Measurements from ENCODE around the gene SLC23A1.

DNA sequence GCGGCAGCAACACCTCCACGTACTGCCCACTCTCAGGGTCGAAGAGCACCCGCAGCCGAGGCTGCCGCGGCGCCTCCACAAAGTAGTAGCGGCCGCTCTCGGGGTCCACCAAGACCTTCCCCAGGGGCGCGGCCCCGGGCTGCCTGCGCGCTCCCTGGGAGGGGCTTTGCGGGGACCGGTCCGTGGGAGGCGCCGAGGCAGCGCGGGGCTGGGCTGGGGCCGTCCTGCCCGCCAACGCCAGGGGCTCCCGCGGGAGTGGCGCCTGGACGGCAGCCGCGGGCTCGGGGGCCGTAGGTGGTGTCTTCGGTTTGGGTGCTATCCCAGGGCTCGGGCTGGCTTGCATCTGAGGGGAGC, 9.2 kb upstream of the SLC23A1 start:
- TF ChIP-seq, protein P1, sequence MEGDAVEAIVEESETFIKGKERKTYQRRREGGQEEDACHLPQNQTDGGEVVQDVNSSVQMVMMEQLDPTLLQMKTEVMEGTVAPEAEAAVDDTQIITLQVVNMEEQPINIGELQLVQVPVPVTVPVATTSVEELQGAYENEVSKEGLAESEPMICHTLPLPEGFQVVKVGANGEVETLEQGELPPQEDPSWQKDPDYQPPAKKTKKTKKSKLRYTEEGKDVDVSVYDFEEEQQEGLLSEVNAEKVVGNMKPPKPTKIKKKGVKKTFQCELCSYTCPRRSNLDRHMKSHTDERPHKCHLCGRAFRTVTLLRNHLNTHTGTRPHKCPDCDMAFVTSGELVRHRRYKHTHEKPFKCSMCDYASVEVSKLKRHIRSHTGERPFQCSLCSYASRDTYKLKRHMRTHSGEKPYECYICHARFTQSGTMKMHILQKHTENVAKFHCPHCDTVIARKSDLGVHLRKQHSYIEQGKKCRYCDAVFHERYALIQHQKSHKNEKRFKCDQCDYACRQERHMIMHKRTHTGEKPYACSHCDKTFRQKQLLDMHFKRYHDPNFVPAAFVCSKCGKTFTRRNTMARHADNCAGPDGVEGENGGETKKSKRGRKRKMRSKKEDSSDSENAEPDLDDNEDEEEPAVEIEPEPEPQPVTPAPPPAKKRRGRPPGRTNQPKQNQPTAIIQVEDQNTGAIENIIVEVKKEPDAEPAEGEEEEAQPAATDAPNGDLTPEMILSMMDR (IDR thresholded peaks at IDR 0.05), result no peak
- TF ChIP-seq POLR2A (IDR thresholded peaks at IDR 0.05), result no peak

Data from esophagus squamous epithelium (tissue), 4 donors.